Limb (tissue), 2 donors: ENCODE data around the gene PEA15.
A peak's percentile ranks its signal among the peaks of the same experiment; 100 is the strongest.

Experiments
- DNase-seq, 2 donors: peaks; one replicate each; pipeline ENCODE4 v3.0.0-alpha.2; 2016; ENCODE audit errors: extremely low spot score in 2 of 2

PEA15 gene

GRCh38 chr1:160237558-160237957, 32.4 kb downstream of the PEA15 start:
- no peak for DNase-seq

DNA sequence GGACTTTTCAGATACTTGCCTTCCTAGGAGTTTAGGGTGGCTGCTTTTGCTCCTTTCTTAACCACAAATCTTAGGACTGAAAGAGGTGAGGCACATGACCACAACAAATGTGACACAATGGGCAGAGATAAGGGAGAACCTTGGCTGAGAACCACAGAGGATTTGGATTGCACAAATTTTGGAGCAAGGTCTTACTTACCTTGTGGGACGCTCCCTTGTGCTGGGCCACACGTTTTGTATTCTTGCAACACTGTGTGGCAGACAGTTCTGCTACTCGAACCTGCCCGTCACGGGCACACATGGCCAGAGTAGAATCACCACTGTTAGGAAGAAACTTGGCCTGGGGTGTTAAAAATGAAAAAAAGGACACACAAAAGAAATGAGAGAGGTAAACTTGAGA, 33.2 kb downstream of the PEA15 start:
- DNase-seq = no peak

- DNase-seq = no peak
Observed at GRCh38 chr1:160239582-160240299, 34.6 kb downstream of the PEA15 start.

DNA sequence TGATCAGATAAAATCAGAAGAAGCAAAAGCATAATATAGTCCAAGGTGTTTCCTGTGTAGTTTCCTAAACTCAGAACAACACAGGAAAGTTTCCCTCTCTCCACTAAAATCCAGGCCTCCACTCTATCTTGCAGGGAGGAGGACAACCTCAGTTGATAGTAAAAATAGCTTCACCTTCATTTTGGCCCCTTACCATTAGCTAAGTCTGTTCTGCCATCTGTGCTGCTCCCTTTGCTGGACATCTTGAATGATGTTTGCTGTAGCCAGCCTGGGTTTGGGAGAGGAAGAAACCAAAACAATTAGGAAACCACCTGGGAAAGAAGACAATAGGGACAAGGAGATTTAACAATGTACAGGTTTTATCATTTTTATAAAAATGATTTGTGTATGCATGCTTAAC, 38.6 kb downstream of the PEA15 start:
- no peak for DNase-seq

- no peak for DNase-seq
Observed at GRCh38 chr1:160244209-160244608, 39.0 kb downstream of the PEA15 start.

GRCh38 chr1:160245434-160245833, 40.2 kb downstream of the PEA15 start:
- DNase-seq = no peak

DNA sequence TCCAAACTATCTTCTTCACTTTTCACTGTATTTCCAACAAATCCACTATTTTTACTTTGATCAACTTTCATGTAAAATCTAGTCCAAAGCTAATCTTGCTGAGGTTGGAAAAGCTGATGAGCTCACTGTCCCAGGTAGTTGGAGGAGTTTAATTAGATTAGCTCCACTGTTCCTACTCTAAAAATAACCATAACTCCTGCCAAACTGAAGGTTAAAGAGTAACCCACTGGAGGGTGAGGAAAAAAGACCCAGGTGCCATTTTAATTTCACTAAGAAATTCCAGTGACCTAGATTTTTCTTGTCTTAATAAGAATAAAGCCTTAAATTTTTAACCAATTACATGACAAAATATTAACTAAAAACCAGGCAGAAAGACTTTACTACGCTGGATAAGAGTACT, 41.9 kb downstream of the PEA15 start:
- DNase-seq = no peak

- peak in 1 of 2 donors; percentile 33 for DNase-seq
Observed at GRCh38 chr1:160251011-160251410, 45.8 kb downstream of the PEA15 start.

DNA sequence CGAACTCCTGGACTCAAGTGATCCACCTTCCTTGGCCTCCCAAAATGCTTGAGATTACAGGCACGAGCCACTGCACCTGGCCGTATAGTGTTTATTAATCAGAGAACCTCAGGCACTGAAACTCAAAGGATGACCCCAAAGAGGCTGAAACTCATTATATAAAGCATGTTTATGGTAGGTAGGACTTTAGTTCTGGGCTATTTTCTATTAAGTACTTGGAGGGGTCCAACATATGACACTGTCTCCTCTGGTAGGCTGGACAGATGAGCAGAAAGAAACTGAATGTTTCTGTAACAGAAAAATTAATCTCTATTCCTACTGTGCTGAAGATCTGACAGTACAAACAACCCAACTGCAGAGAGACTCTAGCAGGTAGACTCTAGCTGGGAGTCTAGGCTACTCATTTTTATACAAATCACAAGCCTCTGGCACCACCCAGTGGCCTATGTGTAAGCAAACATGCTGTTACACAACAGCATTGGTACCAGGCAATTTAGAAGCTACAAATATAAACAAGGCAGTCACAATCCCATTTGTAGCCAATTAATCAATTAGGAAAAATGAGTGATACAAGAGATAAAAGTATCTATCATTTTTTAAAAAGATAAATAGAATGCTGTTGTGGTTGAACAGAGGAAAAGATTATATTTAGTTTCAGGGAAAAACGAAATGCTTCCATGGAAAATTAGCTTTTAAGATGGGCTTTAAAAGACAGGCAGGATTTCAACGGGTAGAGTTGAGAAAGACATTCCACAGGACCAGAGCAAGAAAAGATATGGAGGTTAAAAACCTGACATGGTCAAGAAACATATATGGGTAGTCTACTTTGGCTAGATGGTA, 46.7 kb downstream of the PEA15 start:
- DNase-seq = peak; percentile 58 to 73

- DNase-seq = no peak
Observed at GRCh38 chr1:160255781-160256300, 50.7 kb downstream of the PEA15 start.

DNA sequence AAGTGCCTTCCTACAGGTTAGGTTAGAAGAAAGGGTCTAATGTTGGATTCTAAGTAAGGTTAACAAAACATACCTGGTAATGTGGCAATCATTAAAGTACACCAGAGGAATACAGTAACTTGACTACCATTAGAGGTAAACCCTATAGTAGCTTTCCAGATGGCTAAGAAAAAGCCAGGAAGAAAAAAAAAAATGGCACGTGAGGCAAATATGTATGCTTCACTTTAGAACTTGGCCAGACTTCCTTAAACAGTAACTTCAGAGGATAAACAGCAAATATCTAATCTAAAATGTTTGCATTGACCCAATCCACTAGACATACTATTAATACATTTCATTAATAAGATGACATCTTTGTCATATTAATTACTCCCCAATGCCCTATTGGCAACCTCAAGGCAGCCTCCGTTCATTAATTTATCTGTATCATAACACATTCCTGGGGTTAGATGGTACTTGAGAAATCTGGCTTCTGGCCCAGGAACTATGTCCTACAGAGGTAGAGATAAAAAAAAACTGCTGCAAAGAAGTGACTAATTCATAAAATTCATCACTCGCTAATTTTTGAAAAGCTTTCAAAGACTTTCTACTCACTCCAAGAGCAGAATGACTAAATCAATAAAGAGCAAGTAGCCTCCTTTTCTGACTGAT, 51.3 kb downstream of the PEA15 start:
- no peak for DNase-seq

DNA sequence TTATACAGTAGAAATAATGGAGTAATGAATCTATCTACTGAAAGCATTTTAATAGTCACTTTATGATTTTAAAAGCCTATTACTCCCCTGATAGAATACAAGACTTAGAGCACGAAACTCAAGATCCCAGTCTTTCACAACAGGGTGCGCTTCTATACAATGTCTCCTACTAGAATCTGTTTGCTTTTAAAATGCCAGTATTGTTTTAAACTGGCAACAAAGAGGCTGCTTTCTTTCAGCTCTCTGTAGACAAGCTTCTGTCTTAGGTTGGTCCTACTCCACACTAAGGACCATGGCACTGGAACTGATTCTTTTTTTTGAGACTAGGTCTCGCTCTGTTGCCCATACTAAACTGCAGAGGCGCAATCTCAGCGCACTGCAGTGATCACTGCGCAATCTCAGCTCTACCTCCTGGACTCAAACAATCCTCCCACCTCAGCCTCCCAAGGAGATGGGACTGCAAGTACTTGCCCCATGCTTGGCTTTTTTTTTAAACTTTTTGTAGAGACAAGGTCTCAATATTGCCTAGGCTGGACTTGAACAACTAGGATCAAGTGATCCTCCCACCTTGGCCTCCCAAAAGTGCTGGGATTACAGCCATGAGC, 52.3 kb downstream of the PEA15 start:
- no peak for DNase-seq

DNA sequence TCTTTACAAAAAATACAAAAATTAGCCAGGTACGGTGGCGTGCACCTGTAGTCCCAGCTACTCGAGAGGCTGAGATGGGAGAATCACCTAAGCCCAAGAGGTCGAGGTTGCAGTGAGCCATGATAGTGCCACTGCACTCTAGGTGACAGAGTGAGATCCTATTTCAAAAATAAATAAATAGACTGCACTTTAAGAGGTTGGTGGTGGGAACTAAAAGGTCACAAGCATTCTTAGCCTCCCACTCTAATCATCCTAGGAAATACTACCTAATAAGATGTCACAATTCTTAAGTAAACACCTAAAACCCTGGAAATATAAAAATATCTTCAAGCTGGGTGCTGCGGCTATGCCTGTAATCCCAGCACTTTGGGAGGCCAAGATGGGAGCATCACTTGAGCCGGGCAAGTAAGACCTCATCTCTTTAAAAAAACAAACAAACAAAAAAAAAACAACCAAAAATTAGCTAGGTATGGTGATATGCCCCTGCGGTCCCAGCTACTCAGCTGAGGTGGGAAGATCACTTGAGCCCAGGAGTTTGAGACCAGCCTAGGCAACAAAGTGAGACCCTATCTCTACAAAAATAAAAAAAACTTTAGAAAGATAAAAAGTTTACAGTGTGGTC, 53.1 kb downstream of the PEA15 start:
- DNase-seq = no peak

- peak in 1 of 2 donors; percentile 22 for DNase-seq
Observed at GRCh38 chr1:160260406-160261382, 55.5 kb downstream of the PEA15 start.

GRCh38 chr1:160261556-160261892, 56.3 kb downstream of the PEA15 start:
- no peak for DNase-seq

- peak; percentile 98 to 99 for DNase-seq
Observed at GRCh38 chr1:160261893-160262794, 57.0 kb downstream of the PEA15 start, which contains the start of gene DCAF8. Gene DCAF8, minus strand, starts transcription at chr1:160262549. Its CDS starts 18,541 bp downstream, at chr1:160244008.

DNA sequence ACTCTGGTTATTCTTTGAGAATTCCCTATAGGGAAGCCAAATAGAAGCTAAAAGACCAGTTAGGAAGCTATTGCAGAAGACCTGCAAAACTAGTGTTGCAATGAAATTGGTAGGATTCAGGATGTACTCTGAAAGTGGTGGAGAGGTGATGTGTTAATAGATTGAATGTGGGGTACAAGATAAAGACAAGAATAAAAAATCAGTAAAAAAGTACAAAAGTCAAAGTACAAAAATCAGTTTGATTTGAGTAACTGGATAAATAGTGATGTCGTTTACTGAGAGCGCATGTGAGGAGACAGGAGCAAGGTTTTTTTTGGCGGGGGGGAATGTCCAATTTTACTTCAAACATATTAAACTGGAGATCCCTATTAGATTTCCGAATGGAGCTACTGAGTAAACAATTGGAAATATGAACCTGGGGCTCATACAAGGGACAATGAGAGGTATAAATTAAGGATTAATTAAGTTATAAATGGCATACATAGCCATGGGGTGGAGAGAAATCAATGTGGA, 59.7 kb downstream of the PEA15 start:
- no peak for DNase-seq
